GM12878 (cell line): ENCODE data around the gene TMPRSS11F. TPM values are rescaled to one million over a fixed set of nuclear protein-coding genes. Genes with fewer than 3 reads are reported as not detected.
"Not testable (repeated sequence)": the region's sequence is repeated elsewhere in the genome, so short reads cannot be mapped to it uniquely, and the experiment has no call there.

ENCODE experiments used
- ATAC-seq: fragments of 200-7000 bp; cut with Tn5 transposase; 3 replicates; pipeline ENCODE4 v1.9.1; 2020; ENCODE audit warnings: mild to moderate bottlenecking, moderate library complexity
- BruUV-seq: library from RNA; stranded (reverse); fragments of 400-500 nt; replicated peaks from 2 replicates; lab custom pipeline; 2021; lab: Mats Ljungman, UMichigan
- CTCF ChIA-PET: fragments of 300-600 bp; sonication (Branson Sonifier 250); formaldehyde crosslinking; extraction: SDS; loops from one replicate; lab custom pipeline; 2021; ENCODE audit warnings: inconsistent platforms; lab: Yijun Ruan, JAX
- POLR2A ChIA-PET: fragments of 350-600 bp; formaldehyde crosslinking; extraction: SDS; loops from one replicate; lab custom pipeline; 2021; ENCODE audit warnings: inconsistent platforms; lab: Charles Lee
- RAD21 ChIA-PET: fragments of 300-600 bp; sonication (Branson Sonifier 250); formaldehyde crosslinking; loops from one replicate; lab custom pipeline; 2023; ENCODE audit warnings: antibody characterized with exemption; ENCODE audit not compliant: unreplicated experiment; lab: Charles Lee
- SMC1A ChIA-PET: fragments of 300-600 bp; sonication (Branson Sonifier 250); formaldehyde crosslinking; loops from one replicate; lab custom pipeline; 2023; ENCODE audit not compliant: unreplicated experiment, uncharacterized antibody; lab: Charles Lee
- DNase-seq: peaks from one replicate; pipeline ENCODE4 v3.0.0-alpha.2; 2011; ENCODE audit warnings: low read depth, low spot score
- FAIRE-seq: peaks from 3 replicates; lab custom pipeline; 2011; peaks lifted over from hg19 to GRCh38; lab: Jason Lieb, UNC
- H2AFZ ChIP-seq: 2 replicates; pipeline ENCODE4 v1.6.0; 2011; ENCODE audit warnings: low read depth, low read length, control low read depth; ENCODE audit not compliant: control insufficient read depth
- H3K27ac ChIP-seq: 2 replicates; pipeline ENCODE4 v1.5.1; 2011; ENCODE audit warnings: control low read depth; ENCODE audit not compliant: control insufficient read depth, insufficient read depth
- H3K27me3 ChIP-seq, 2 experiments: replicated peaks in 1 of 2; 2 replicates each; pipeline versions ENCODE4 v1.6.0 to v1.6.1; 2011; ENCODE audit warnings: low read length in 1 of 2; ENCODE audit not compliant: control insufficient read depth in 2 of 2, insufficient read depth in 2 of 2
- H3K36me3 ChIP-seq, 2 experiments: 2 replicates each; pipeline ENCODE4 v1.5.1; 2011; ENCODE audit warnings: low read length in 1 of 2; ENCODE audit not compliant: control insufficient read depth in 2 of 2, insufficient read depth in 2 of 2
- H3K4me1 ChIP-seq: 2 replicates; pipeline ENCODE4 v1.6.1; 2011; ENCODE audit warnings: mild to moderate bottlenecking, low read length, moderate library complexity, mixed read lengths; ENCODE audit not compliant: control insufficient read depth, insufficient read depth
- H3K4me2 ChIP-seq: 2 replicates; pipeline ENCODE4 v1.6.0; 2011; ENCODE audit warnings: control low read depth; ENCODE audit not compliant: control insufficient read depth, insufficient read depth
- H3K4me3 ChIP-seq: fragments of 200-600 bp; sonication (generic); 2 replicates; pipeline ENCODE4 v1.5.1; 2016
- H3K79me2 ChIP-seq: 2 replicates; pipeline ENCODE4 v1.6.0; 2011; ENCODE audit warnings: low read length; ENCODE audit not compliant: control insufficient read depth, insufficient read depth
- H3K9ac ChIP-seq: 2 replicates; pipeline ENCODE4 v1.8.0; 2011; ENCODE audit warnings: low read length, control low read depth, mixed read lengths; ENCODE audit not compliant: control insufficient read depth, insufficient read depth
- H3K9me3 ChIP-seq: replicated peaks from 3 replicates; pipeline ENCODE4 v1.5.1; 2011; ENCODE audit warnings: mild to moderate bottlenecking, low read length; ENCODE audit not compliant: control insufficient read depth, insufficient read depth
- H4K20me1 ChIP-seq: 2 replicates; pipeline ENCODE4 v1.6.0; 2011; ENCODE audit not compliant: control insufficient read depth, insufficient read depth
- BRCA1 ChIP-seq: IDR thresholded peaks from 2 replicates; pipeline ENCODE4 v1.6.1; 2011; ENCODE audit warnings: low read depth, low read length, improper control_type of control experiment
- CEBPB ChIP-seq, 2 experiments: fragments of 150-350 bp in 1 of 2; IDR thresholded peaks; 2 replicates each; pipeline ENCODE4 v1.6.1; 2012 to 2014; ENCODE audit warnings: low read depth in 2 of 2, low read length in 2 of 2, borderline replicate concordance in 1 of 2, inconsistent platforms in 1 of 2
- NR2C2 ChIP-seq: IDR thresholded peaks from 2 replicates; pipeline ENCODE4 v1.6.1; 2011; ENCODE audit warnings: borderline replicate concordance, low read depth; ENCODE audit not compliant: control insufficient read depth, insufficient read length
- POLR2AphosphoS2 ChIP-seq: IDR thresholded peaks from 2 replicates; pipeline ENCODE4 v1.6.1; 2011; ENCODE audit warnings: low read depth, mild to moderate bottlenecking, low read length, improper control_type of control experiment, moderate library complexity
- RAD21 ChIP-seq: IDR thresholded peaks from 2 replicates; pipeline ENCODE4 v1.6.1; 2011; ENCODE audit warnings: mild to moderate bottlenecking, low read depth, low read length, moderate library complexity; ENCODE audit not compliant: insufficient read depth
- RUNX3 ChIP-seq: IDR thresholded peaks from 2 replicates; pipeline ENCODE4 v1.6.1; 2012; ENCODE audit warnings: low read length, inconsistent platforms
- WGBS: methylation state at CpG from one replicate; pipeline ENCODE4 v1.1.6; 2016; ENCODE audit warnings: low lambda C conversion rate; ENCODE audit not compliant: insufficient replicate concordance, insufficient coverage; ENCODE audit errors: missing lambda C conversion rate; 5-methylcytosine and 5-hydroxymethylcytosine counted together
- in situ Hi-C: fragments of 300-500 bp; cut with MboI; formaldehyde crosslinking; loops from 9 replicates; pipeline ENCODE4 v1.14.3; 2018; ENCODE audit warnings: mixed read lengths
- intact Hi-C: fragments of 100-400 bp; cut with micrococcal nuclease; formaldehyde crosslinking; loops from one replicate; pipeline ENCODE4 v1.14.2; 2022; ENCODE audit not compliant: unreplicated experiment
- polyA plus RNA-seq, 11 experiments: library from polyadenylated mRNA; depleted of rRNA in 4 of 11; unstranded in 6 of 11; stranded (reverse) in 5 of 11; fragments of >200 nt; fragmentation: Nextera tagmentation in 4 of 11; fragmentation: Illumina TruSeq in 1 of 11; extraction: Ambion mirVana in 4 of 11; extraction: Trizol in 1 of 11; gene quantifications; 1 replicate in 1 of 11; 2 replicates in 10 of 11; pipeline versions ENCODE4 v1.2.1 to v1.2.3, GENCODE V29; 2011 to 2016; ENCODE audit warnings: inconsistent platforms in 2 of 11, missing spikeins in 2 of 11, low read depth in 1 of 11
- total RNA-seq, 4 experiments: library from RNA; depleted of rRNA in 3 of 4; stranded (reverse); fragments of >200 nt in 3 of 4; fragmentation: Illumina TruSeq in 1 of 4; extraction: Trizol in 1 of 4; gene quantifications; 2 replicates each; pipeline versions ENCODE4 v1.2.1 to v1.2.3, GENCODE V29; 2013 to 2021
- TF ChIP-seq, protein P1 (sequence below): fragments of 450-650 bp; IDR thresholded peaks from 2 replicates; pipeline ENCODE4 v1.6.1; 2016; ENCODE audit warnings: mild to moderate bottlenecking, moderate library complexity, borderline replicate concordance

TMPRSS11F gene
- total and polyA plus RNA-seq, 10 of the 15 experiments (the other 5 are each of a cell fraction or from before 2014, with no cell fraction given) = not detected

DNA sequence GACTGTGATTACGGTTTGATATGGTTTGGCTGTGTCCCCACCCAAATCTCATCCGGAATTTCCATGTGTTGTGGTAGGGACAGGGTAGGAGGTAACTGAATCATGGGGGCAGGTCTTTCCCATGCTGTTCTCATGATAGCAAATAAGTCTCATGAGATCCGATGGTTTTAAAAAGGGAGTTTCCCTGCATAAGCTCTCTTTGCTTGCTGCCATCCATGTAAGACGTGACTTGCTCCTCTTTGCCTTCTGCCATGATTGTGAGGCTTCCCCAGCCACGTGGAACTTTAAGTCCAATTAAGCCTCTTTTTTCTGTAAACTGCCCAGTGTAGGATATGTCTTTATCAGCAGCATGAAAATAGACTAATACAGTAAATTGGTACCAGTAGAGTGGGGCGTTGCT is 42.5 kb upstream of the TMPRSS11F start:
- H3K79me2 ChIP-seq, H3K36me3 ChIP-seq, H3K27ac ChIP-seq, H3K4me2 ChIP-seq, POLR2A ChIA-PET, H2AFZ ChIP-seq, H3K9ac ChIP-seq, DNase-seq, BruUV-seq, H3K4me1 ChIP-seq, ATAC-seq, FAIRE-seq, H3K27me3 ChIP-seq, RAD21 ChIA-PET, H3K4me3 ChIP-seq, CTCF ChIA-PET, H4K20me1 ChIP-seq, H3K9me3 ChIP-seq: not testable (repeated sequence)
- SMC1A ChIA-PET = interaction anchor here (0.8 kb wide), 1 partner anchor 12 kb away, joined by 3 read pairs; no protein-coding TSS in a partner anchor
- intact Hi-C loops = loop anchor here (10.0 kb wide), 2 partner anchors 257 to 427 kb away; no protein-coding TSS in a partner anchor
- in situ Hi-C loops = loop anchor here (5.0 to 10.0 kb wide), 2 partner anchors 185 to 627 kb away; partner anchors contain the start of gene CENPC
- 26% methylated on average over 6 of the region's 6 CpGs for WGBS

DNA sequence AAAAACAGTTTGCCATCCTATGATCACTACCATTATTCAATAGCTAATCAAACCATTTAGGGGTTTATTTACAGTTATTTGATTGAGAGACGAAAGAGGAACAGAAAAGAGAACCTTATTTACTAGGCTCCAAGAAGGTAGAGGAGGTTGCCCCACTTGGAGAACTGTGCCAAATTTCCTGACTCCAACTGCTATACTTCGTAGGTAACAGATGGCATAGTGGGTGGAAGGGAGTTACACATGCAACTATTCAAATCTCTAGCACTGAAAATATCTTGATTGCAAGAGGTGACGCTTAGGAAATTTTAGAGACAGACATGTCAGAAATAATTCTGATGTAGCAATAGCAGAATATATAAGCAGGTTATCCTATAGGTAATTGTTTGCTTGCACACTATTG is 38.0 kb upstream of the TMPRSS11F start:
- H3K4me3 ChIP-seq = no peak overlapping the region
- no peaks in the 10 kb centered on the region for H3K4me1 ChIP-seq
- no TSS peak for BruUV-seq
- no peak overlapping the region for H2AFZ ChIP-seq
- no peak for ATAC-seq
- FAIRE-seq = no peak
- TF ChIP-seq RUNX3 (no peak), POLR2AphosphoS2 (no peak), NR2C2 (no peak), CEBPB (IDR thresholded peaks at IDR 0.05; ENCODE audit: borderline replicate concordance in 1 of 2, low read depth in 2 of 2, low read length in 2 of 2) (no peak), BRCA1 (no peak), RAD21 (no peak)
- TF ChIP-seq, protein P1, sequence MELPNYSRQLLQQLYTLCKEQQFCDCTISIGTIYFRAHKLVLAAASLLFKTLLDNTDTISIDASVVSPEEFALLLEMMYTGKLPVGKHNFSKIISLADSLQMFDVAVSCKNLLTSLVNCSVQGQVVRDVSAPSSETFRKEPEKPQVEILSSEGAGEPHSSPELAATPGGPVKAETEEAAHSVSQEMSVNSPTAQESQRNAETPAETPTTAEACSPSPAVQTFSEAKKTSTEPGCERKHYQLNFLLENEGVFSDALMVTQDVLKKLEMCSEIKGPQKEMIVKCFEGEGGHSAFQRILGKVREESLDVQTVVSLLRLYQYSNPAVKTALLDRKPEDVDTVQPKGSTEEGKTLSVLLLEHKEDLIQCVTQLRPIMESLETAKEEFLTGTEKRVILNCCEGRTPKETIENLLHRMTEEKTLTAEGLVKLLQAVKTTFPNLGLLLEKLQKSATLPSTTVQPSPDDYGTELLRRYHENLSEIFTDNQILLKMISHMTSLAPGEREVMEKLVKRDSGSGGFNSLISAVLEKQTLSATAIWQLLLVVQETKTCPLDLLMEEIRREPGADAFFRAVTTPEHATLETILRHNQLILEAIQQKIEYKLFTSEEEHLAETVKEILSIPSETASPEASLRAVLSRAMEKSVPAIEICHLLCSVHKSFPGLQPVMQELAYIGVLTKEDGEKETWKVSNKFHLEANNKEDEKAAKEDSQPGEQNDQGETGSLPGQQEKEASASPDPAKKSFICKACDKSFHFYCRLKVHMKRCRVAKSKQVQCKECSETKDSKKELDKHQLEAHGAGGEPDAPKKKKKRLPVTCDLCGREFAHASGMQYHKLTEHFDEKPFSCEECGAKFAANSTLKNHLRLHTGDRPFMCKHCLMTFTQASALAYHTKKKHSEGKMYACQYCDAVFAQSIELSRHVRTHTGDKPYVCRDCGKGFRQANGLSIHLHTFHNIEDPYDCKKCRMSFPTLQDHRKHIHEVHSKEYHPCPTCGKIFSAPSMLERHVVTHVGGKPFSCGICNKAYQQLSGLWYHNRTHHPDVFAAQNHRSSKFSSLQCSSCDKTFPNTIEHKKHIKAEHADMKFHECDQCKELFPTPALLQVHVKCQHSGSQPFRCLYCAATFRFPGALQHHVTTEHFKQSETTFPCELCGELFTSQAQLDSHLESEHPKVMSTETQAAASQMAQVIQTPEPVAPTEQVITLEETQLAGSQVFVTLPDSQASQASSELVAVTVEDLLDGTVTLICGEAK = no peak
- TF ChIP-seq, all 136 proteins: peak for 0
- H4K20me1 ChIP-seq = no peaks in the 10 kb centered on the region
- CTCF ChIA-PET = no interaction called here
- no peaks in the 10 kb centered on the region for H3K36me3 ChIP-seq
- in situ Hi-C loops (no loop called here), intact Hi-C loops (no loop called here)
- no peak overlapping the region for H3K4me2 ChIP-seq
- no peak for DNase-seq
- SMC1A ChIA-PET = interaction anchor here (0.6 kb wide), 1 partner anchor 28 kb away, joined by 3 read pairs; no protein-coding TSS in a partner anchor
- H3K27ac ChIP-seq = no peak overlapping the region
- POLR2A ChIA-PET = no interaction called here
- H3K9ac ChIP-seq = no peak overlapping the region
- no peaks in the 10 kb centered on the region for H3K79me2 ChIP-seq
- no peaks in the 10 kb centered on the region for H3K9me3 ChIP-seq
- RAD21 ChIA-PET = no interaction called here
- WGBS = 40% methylated on average over 3 of the region's 3 CpGs
- no peaks in the 10 kb centered on the region for H3K27me3 ChIP-seq
